Esophagus squamous epithelium (tissue), 5 donors: ENCODE results near the gene DEPP1. TPM values are rescaled to one million over a fixed set of nuclear protein-coding genes. Genes with fewer than 3 reads are reported as not detected.

Experiments used
- DNase-seq: peaks from one replicate; lab custom pipeline; 2025; lab: John Stamatoyannopoulos, UW
- H3K27ac ChIP-seq, 4 donors: fragments of 200-600 bp; sonication (generic); one replicate each; pipeline ENCODE4 v1.5.1; 2016 to 2019; ENCODE audit warnings: mild to moderate bottlenecking in 1 of 4
- H3K27me3 ChIP-seq, 4 donors: fragments of 200-600 bp; sonication (generic); 1 replicate in 3 of 4; 2 replicates in 1 of 4; pipeline versions ENCODE4 v1.5.1 to v1.6.0; 2017 to 2021; ENCODE audit warnings: antibody characterized with exemption in 1 of 4
- H3K36me3 ChIP-seq, 3 donors: fragments of 200-600 bp; sonication (generic); one replicate each; pipeline ENCODE4 v1.5.1; 2016 to 2019
- H3K4me1 ChIP-seq, 3 donors: fragments of 200-600 bp; sonication (generic); one replicate each; pipeline ENCODE4 v1.5.1; 2017 to 2019
- H3K4me3 ChIP-seq, 4 donors: fragments of 200-600 bp; sonication (generic); 1 replicate in 3 of 4; 2 replicates in 1 of 4; pipeline ENCODE4 v1.5.1; 2016 to 2019; ENCODE audit warnings: mild to moderate bottlenecking in 2 of 4, moderate library complexity in 1 of 4
- H3K9me3 ChIP-seq, 3 donors: fragments of 200-600 bp; sonication (generic); one replicate each; pipeline ENCODE4 v1.5.1; 2016 to 2019
- POLR2A ChIP-seq, 4 donors: fragments of 450-650 bp; IDR thresholded peaks; one replicate each; pipeline ENCODE4 v1.6.1; 2017; ENCODE audit warnings: antibody characterized with exemption in 4 of 4, mild to moderate bottlenecking in 4 of 4, moderate library complexity in 3 of 4
- WGBS, 2 donors: methylation state at CpG; one replicate each; pipeline ENCODE4 v1.1.5; 2018; 5-methylcytosine and 5-hydroxymethylcytosine counted together
- intact Hi-C: fragments of 100-400 bp; cut with DNase I; formaldehyde crosslinking; loops from one replicate; pipeline ENCODE4 v1.15.0; 2022
- total RNA-seq, 4 donors: library from RNA; depleted of rRNA; stranded (reverse); fragments of >200 nt; gene quantifications; one replicate each; pipeline ENCODE4 v1.1.0, GENCODE V29; 2016
- TF ChIP-seq, protein P1 (sequence below), 6 experiments: fragments of 450-650 bp in 4 of 6; fragments of 200-600 bp in 2 of 6; sonication (generic) in 2 of 6; IDR thresholded peaks; one replicate each; pipeline ENCODE4 v1.5.1; 2016 to 2019; ENCODE audit warnings: antibody characterized with exemption in 6 of 6, mild to moderate bottlenecking in 4 of 6, moderate library complexity in 4 of 6
- donor health status: DM: yes; HTN: yes; CAD: no.

The DEPP1 gene
- total RNA-seq, 4 donors from 2014 or later: 2.5 to 116 (median 27.5) TPM

DNA sequence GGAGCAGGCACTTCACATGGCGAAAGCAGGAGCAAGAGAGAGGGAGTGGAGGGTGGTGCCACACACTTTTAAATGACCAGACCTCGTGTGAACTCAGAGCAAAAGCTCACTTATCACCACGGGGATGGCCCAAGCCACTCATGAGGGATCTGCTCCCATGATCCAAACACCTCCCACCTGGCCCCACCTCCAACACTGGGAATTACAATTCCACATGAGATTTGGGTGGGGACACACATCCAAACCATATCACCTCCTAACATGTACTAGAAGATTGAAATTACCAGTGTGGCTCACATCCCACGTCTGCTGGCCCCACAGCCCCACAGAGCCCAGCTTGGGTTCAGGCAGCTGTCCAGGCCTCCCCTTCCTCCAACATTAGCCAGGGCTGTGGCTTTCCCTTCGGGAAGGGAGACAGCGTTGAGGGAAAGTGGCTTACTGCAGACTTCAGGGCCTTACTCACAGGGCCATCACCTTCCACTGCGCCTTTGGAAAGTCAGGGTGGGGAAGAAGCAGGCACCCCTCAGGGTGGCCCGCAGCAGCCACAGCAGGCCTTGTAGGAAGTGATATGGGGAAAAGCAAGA is 7.7 kb downstream of the DEPP1 start:
- Histone ChIP-seq H3K27ac (no peak overlapping the region), H3K27me3 (no peaks in the 10 kb centered on the region), H3K4me1 (peaks cover 25 to 72% (median 28%) of the 10 kb centered on the region in 3 donors), H3K4me3 (no peak overlapping the region), H3K36me3 (peaks cover 0 to 30% (median 0%) of the 10 kb centered on the region in 3 donors), H3K9me3 (no peaks in the 10 kb centered on the region)
- WGBS, 2 donors: 83 to 95% methylated on average over 4 to 7 of the region's 8 CpGs
- no peak for DNase-seq
- TF ChIP-seq, protein P1, sequence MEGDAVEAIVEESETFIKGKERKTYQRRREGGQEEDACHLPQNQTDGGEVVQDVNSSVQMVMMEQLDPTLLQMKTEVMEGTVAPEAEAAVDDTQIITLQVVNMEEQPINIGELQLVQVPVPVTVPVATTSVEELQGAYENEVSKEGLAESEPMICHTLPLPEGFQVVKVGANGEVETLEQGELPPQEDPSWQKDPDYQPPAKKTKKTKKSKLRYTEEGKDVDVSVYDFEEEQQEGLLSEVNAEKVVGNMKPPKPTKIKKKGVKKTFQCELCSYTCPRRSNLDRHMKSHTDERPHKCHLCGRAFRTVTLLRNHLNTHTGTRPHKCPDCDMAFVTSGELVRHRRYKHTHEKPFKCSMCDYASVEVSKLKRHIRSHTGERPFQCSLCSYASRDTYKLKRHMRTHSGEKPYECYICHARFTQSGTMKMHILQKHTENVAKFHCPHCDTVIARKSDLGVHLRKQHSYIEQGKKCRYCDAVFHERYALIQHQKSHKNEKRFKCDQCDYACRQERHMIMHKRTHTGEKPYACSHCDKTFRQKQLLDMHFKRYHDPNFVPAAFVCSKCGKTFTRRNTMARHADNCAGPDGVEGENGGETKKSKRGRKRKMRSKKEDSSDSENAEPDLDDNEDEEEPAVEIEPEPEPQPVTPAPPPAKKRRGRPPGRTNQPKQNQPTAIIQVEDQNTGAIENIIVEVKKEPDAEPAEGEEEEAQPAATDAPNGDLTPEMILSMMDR (IDR thresholded peaks at IDR 0.05): no peak
- no peak for TF ChIP-seq POLR2A (IDR thresholded peaks at IDR 0.05)
- intact Hi-C loops: loop anchor here (5.0 kb wide), 1 partner anchor 39 kb away; no protein-coding TSS in a partner anchor

DNA sequence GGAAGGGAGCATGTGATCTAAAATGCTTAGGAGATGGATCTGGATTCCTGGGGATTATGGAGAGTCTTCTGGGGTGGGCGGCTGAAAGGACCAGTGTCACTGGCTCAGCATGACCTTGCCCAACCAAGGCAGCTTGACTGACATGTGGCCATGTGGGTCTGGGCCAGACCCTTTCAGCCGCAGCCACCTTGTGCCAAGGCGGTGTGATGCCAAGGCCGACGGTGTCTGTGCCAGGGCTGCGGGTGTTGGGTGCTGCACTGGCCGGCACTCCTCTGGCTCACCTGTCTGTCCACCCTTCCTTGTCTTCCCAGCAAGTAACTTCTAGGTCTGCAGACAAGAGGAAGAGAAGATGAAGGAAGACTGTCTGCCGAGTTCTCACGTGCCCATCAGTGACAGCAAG is 8.8 kb downstream of the DEPP1 start:
- no peak for DNase-seq
- Histone ChIP-seq H3K36me3 (peaks cover 0 to 30% (median 0%) of the 10 kb centered on the region in 3 donors), H3K27me3 (no peaks in the 10 kb centered on the region), H3K4me3 (no peak overlapping the region), H3K4me1 (peaks cover 22 to 72% (median 31%) of the 10 kb centered on the region in 3 donors), H3K9me3 (no peaks in the 10 kb centered on the region), H3K27ac (no peak overlapping the region)
- intact Hi-C loops: loop anchor here (5.0 kb wide), 1 partner anchor 38 kb away; no protein-coding TSS in a partner anchor
- 74 to 96% methylated on average over 7 to 9 of the region's 9 CpGs for WGBS, 2 donors
- no peak for TF ChIP-seq POLR2A (IDR thresholded peaks at IDR 0.05)
- TF ChIP-seq, protein P1 (IDR thresholded peaks at IDR 0.05): no peak

DNA sequence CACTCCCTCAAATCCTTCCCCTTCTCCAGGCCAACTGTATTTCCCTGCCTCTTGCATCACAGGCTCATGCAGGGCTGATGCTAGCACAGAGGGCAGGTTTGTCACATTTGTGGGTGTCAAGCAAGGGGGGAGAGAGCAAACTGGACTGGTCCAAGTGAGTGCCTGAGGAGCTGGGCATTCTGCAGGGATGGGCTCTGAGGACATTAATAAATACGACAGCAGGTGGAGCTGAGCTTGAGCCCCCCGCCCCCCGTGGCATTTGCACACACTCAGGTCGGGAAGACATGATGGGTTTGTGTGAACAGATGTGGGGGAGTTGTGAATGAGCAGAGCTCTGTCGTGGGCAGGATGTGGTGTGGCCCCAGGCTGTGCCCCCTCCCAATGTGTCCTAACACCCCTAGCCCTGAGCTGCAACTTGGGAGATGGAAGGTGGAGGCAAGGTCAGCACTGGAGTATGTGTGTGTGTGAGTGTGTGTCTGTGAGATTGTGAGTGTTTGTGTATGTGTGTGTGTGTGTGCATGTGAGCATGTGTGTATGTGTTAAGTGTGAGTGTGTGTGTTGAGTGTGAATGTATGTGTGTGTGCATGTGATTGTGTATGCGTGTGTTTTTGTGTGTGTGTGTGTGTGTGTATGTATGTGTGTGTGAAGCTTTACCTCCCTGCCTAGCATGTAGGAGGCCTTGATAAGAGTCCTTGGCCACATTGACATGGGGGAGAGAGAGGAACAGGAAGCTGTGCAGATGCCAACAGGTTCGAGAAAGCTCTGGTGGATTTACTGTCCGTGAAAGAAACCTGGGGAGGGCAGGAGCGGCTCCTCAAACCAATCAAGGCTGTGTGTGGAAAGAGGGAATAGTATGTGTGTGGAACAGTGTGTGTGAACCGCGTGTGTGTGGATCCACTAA is 9.9 kb downstream of the DEPP1 start:
- no peaks in the 10 kb centered on the region for H3K9me3 ChIP-seq
- no peak for DNase-seq
- peak overlapping the region in 3 of 4 donors; percentile 60 to 92 (median 65) for H3K27ac ChIP-seq
- intact Hi-C loops: no loop called here
- TF ChIP-seq POLR2A (IDR thresholded peaks at IDR 0.05): no peak
- TF ChIP-seq, protein P1 (IDR thresholded peaks at IDR 0.05): no peak
- WGBS, 2 donors: 72 to 77% methylated on average over 11 of the region's 11 CpGs
- H3K4me1 ChIP-seq: peaks cover 15 to 72% (median 29%) of the 10 kb centered on the region in 3 donors
- no peaks in the 10 kb centered on the region for H3K27me3 ChIP-seq
- H3K36me3 ChIP-seq: peaks cover 0 to 30% (median 0%) of the 10 kb centered on the region in 3 donors
- H3K4me3 ChIP-seq: no peak overlapping the region

DNA sequence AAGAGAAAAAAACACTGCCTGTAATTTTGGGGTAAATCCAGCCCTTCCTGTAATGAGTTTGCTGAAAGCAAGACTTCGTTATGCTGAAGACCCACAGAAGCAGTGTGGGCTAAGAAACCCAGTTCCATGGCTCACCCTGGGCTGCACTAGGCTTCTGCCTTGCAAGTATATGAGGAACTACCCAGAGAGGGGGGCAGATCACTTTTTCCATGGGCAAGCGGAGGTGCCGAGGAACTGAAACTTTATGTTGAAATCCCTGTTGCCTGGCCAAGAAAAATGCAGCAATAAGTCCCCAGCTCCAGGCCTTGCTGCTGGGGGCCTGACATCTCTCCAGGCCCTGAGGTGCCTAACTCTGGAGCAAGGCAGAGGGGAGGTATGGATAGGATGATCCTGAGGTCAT is 10.5 kb downstream of the DEPP1 start:
- WGBS, 2 donors: 33 to 48% methylated on average over 3 of the region's 3 CpGs
- no peak for DNase-seq
- peaks cover 0 to 30% (median 0%) of the 10 kb centered on the region in 3 donors for H3K36me3 ChIP-seq
- no peak for TF ChIP-seq POLR2A (IDR thresholded peaks at IDR 0.05)
- TF ChIP-seq, protein P1 (IDR thresholded peaks at IDR 0.05): no peak
- no peaks in the 10 kb centered on the region for H3K9me3 ChIP-seq
- no peaks in the 10 kb centered on the region for H3K27me3 ChIP-seq
- no peak overlapping the region for H3K4me3 ChIP-seq
- intact Hi-C loops: no loop called here
- H3K27ac ChIP-seq: peak overlapping the region in 3 of 4 donors; percentile 60 to 92 (median 65)
- H3K4me1 ChIP-seq: peaks cover 15 to 72% (median 29%) of the 10 kb centered on the region in 3 donors
